Measurements from ENCODE around the gene MPHOSPH9. TPM values are rescaled to one million over a fixed set of nuclear protein-coding genes. Genes with fewer than 3 reads are reported as not detected.
A peak's percentile ranks its signal among the peaks of the same experiment; 100 is the strongest.

MPHOSPH9 gene
- total RNA-seq, 2 experiments from 2014 or later, result 134 to 162 TPM

GRCh38 chr12:123187637-123188036 lies 45.3 kb downstream of the MPHOSPH9 start:
- no peak for DNase-seq
- CTCF ChIA-PET, result interaction anchor here (0.5 to 2.1 kb wide), 2 partner anchors 27 to 704 kb away, joined by 3 to 6 read pairs; no protein-coding TSS in a partner anchor
- peaks cover 2% of the 10 kb centered on the region for H3K4me1 Mint-ChIP-seq
- no peaks in the 10 kb centered on the region for H3K27me3 Mint-ChIP-seq
- POLR2A ChIA-PET, result no interaction called here
- H3K36me3 Mint-ChIP-seq (ENCODE audit: low read depth), result peaks cover 53% of the 10 kb centered on the region
- no peak overlapping the region for H3K4me3 Mint-ChIP-seq
- H3K9me3 Mint-ChIP-seq, result no peaks in the 10 kb centered on the region
- H3K27ac Mint-ChIP-seq, result no peak overlapping the region

GRCh38 chr12:123180171-123180570 lies 52.8 kb downstream of the MPHOSPH9 start:
- POLR2A ChIA-PET, result no interaction called here
- no peak for DNase-seq
- Mint-ChIP-seq H3K27me3 (no peaks in the 10 kb centered on the region), H3K9me3 (no peaks in the 10 kb centered on the region), H3K27ac (no peak overlapping the region), H3K36me3 (ENCODE audit: low read depth) (peaks cover 38% of the 10 kb centered on the region), H3K4me1 (no peaks in the 10 kb centered on the region), H3K4me3 (no peak overlapping the region)
- CTCF ChIA-PET, result interaction anchor here (0.6 to 1.6 kb wide), 2 partner anchors 29 to 700 kb away, joined by 4 read pairs; no protein-coding TSS in a partner anchor

GRCh38 chr12:123171967-123172366 lies 61.0 kb downstream of the MPHOSPH9 start:
- Mint-ChIP-seq H3K4me3 (no peak overlapping the region), H3K27ac (no peak overlapping the region), H3K9me3 (no peaks in the 10 kb centered on the region), H3K36me3 (ENCODE audit: low read depth) (peaks cover 36% of the 10 kb centered on the region), H3K27me3 (no peaks in the 10 kb centered on the region), H3K4me1 (no peaks in the 10 kb centered on the region)
- ChIA-PET CTCF (interaction anchor here (0.6 to 1.2 kb wide), 2 partner anchors 54 to 129 kb away, joined by 3 to 4 read pairs; no protein-coding TSS in a partner anchor), POLR2A (no interaction called here)
- DNase-seq, result no peak

DNA sequence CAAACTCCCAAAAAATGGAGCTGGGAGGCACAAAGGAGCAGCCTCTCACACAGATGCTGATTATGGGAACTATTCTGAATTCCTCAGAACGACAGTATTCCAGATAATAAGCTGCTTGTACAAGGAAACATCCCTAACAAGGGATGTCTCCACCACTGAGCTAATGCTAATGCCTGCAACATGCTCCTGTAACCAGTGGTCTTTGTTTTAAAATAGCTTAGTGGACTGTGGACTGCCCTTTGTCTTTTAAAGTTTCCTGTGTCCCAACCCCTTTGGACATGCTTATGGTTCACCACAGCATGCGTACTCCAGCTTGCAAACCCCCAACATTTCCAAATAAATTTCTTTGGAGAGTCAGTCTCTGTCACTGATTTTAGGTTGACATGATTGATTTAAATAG lies 65.6 kb downstream of the MPHOSPH9 start:
- ChIA-PET CTCF (no interaction called here), POLR2A (no interaction called here)
- no peak for DNase-seq
- no peaks in the 10 kb centered on the region for H3K9me3 Mint-ChIP-seq
- H3K36me3 Mint-ChIP-seq (ENCODE audit: low read depth), result peaks cover 51% of the 10 kb centered on the region
- no peak overlapping the region for H3K4me3 Mint-ChIP-seq
- no peaks in the 10 kb centered on the region for H3K27me3 Mint-ChIP-seq
- H3K27ac Mint-ChIP-seq, result no peak overlapping the region
- H3K4me1 Mint-ChIP-seq, result no peaks in the 10 kb centered on the region

GRCh38 chr12:123165537-123165936 lies 67.4 kb downstream of the MPHOSPH9 start:
- Mint-ChIP-seq H3K27ac (no peak overlapping the region), H3K4me3 (no peak overlapping the region), H3K4me1 (no peaks in the 10 kb centered on the region), H3K36me3 (ENCODE audit: low read depth) (peaks cover 49% of the 10 kb centered on the region), H3K9me3 (no peaks in the 10 kb centered on the region), H3K27me3 (no peaks in the 10 kb centered on the region)
- no peak for DNase-seq
- CTCF ChIA-PET, result interaction anchor here (0.6 to 0.9 kb wide), 4 partner anchors 9 to 122 kb away, joined by 3 to 8 read pairs (median 3); no protein-coding TSS in a partner anchor
- POLR2A ChIA-PET, result no interaction called here

GRCh38 chr12:123164710-123165261 lies 68.2 kb downstream of the MPHOSPH9 start:
- no peak for DNase-seq
- Mint-ChIP-seq H3K4me3 (no peak overlapping the region), H3K4me1 (no peaks in the 10 kb centered on the region), H3K36me3 (ENCODE audit: low read depth) (peaks cover 50% of the 10 kb centered on the region), H3K9me3 (no peaks in the 10 kb centered on the region), H3K27me3 (no peaks in the 10 kb centered on the region), H3K27ac (no peak overlapping the region)
- CTCF ChIA-PET, result interaction anchor here (0.6 to 0.9 kb wide), 5 partner anchors 10 to 256 kb away, joined by 3 to 8 read pairs (median 3); no protein-coding TSS in a partner anchor
- POLR2A ChIA-PET, result no interaction called here

DNA sequence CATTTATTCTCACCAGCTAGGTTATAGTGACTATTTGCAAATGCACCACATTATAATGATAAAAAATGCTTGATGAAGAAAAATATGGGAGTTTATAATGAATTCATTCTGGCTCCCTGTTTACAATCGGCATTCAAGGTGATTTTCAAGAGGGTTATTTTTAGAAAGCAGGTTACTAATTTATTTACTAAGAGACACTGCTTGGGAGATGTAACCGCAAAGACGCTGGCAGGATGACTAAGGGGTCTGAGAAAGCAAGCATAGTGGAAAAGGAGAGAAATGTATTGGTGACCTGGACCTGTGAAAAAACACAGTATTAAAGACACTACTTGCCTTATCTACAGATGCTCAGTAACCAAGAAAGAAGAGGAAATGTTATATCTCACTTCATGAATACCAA lies 68.7 kb downstream of the MPHOSPH9 start:
- DNase-seq, result no peak
- Mint-ChIP-seq H3K36me3 (ENCODE audit: low read depth) (peaks cover 53% of the 10 kb centered on the region), H3K9me3 (no peaks in the 10 kb centered on the region), H3K27me3 (no peaks in the 10 kb centered on the region), H3K4me1 (no peaks in the 10 kb centered on the region), H3K4me3 (no peak overlapping the region), H3K27ac (no peak overlapping the region)
- POLR2A ChIA-PET, result no interaction called here
- CTCF ChIA-PET, result no interaction called here

- no peak for DNase-seq
- POLR2A ChIA-PET, result no interaction called here
- H3K36me3 Mint-ChIP-seq (ENCODE audit: low read depth), result peaks cover 52% of the 10 kb centered on the region
Measured at GRCh38 chr12:123163227-123163626, 69.7 kb downstream of the MPHOSPH9 start.

DNA sequence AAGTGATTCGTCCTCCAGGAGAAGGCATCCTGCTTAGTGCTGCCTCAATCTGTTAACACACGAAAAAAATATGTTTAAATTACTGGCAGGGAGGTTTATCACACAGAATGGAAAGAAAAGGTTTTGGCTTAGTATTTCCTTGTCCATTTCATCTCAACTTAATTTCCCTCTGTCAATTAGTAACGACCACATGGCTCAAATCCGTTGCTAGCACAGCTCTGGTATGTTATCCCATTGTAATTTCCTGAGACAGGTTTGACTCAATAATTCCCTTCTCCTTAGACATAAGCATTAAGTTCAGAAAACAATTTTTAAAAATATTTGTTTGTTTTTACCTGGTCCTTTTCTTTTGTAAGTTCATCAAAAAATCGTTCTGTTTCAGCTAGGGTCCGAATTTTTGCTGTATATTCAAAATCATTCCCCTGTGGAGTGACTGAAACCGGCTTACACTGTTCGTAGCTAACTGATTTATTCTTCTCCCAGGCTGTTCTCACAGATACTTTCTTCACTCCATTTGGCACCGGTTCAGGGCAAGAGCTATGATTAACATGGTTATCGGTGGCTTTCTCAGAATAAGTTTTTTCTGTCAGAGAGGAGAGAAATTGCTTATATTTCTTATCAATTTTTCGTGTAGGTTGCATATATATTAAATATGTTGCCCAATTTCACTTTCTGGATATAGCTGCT lies 72.0 kb downstream of the MPHOSPH9 start:
- CTCF ChIA-PET, result interaction anchor here (1.3 to 1.4 kb wide), 2 partner anchors 9 to 16 kb away, joined by 3 to 5 read pairs; no protein-coding TSS in a partner anchor

More at GRCh38 chr12:123163227-123163626, 69.7 kb downstream of the MPHOSPH9 start:
- Mint-ChIP-seq H3K9me3 (no peaks in the 10 kb centered on the region), H3K4me1 (no peaks in the 10 kb centered on the region), H3K27ac (no peak overlapping the region), H3K4me3 (no peak overlapping the region), H3K27me3 (no peaks in the 10 kb centered on the region)
- CTCF ChIA-PET, result no interaction called here

GRCh38 chr12:123153906-123154305 lies 79.0 kb downstream of the MPHOSPH9 start:
- H3K27ac Mint-ChIP-seq, result no peak overlapping the region
- no peak overlapping the region for H3K4me3 Mint-ChIP-seq
- H3K4me1 Mint-ChIP-seq, result peaks cover 28% of the 10 kb centered on the region
- DNase-seq, result no peak
- peaks cover 11% of the 10 kb centered on the region for H3K27me3 Mint-ChIP-seq
- no peaks in the 10 kb centered on the region for H3K9me3 Mint-ChIP-seq
- CTCF ChIA-PET, result interaction anchor here (0.5 to 1.3 kb wide), 4 partner anchors 12 to 28 kb away, joined by 3 to 6 read pairs (median 4); no protein-coding TSS in a partner anchor
- H3K36me3 Mint-ChIP-seq (ENCODE audit: low read depth), result peaks cover 38% of the 10 kb centered on the region
- POLR2A ChIA-PET, result no interaction called here

More for the DNA sequence above, 72.0 kb downstream of the MPHOSPH9 start:
- Mint-ChIP-seq H3K9me3 (no peaks in the 10 kb centered on the region), H3K27ac (no peak overlapping the region), H3K36me3 (ENCODE audit: low read depth) (peaks cover 46% of the 10 kb centered on the region), H3K4me3 (no peak overlapping the region), H3K4me1 (no peaks in the 10 kb centered on the region), H3K27me3 (no peaks in the 10 kb centered on the region)
- POLR2A ChIA-PET, result no interaction called here
- DNase-seq, result no peak

GRCh38 chr12:123152833-123153232 lies 80.1 kb downstream of the MPHOSPH9 start:
- H3K4me1 Mint-ChIP-seq, result peaks cover 38% of the 10 kb centered on the region
- peak overlapping the region; percentile 33 for H3K4me3 Mint-ChIP-seq
- H3K36me3 Mint-ChIP-seq (ENCODE audit: low read depth), result peaks cover 46% of the 10 kb centered on the region
- POLR2A ChIA-PET, result interaction anchor here (0.6 kb wide), 2 partner anchors 81 to 189 kb away, joined by 3 to 4 read pairs; no protein-coding TSS in a partner anchor
- DNase-seq, result no peak
- CTCF ChIA-PET, result interaction anchor here (1.3 to 2.4 kb wide), 5 partner anchors 8 to 109 kb away, joined by 3 to 9 read pairs (median 5); no protein-coding TSS in a partner anchor
- H3K9me3 Mint-ChIP-seq, result no peaks in the 10 kb centered on the region
- H3K27ac Mint-ChIP-seq, result no peak overlapping the region
- H3K27me3 Mint-ChIP-seq, result peaks cover 11% of the 10 kb centered on the region

GRCh38 chr12:123151457-123152454 lies 81.2 kb downstream of the MPHOSPH9 start:
- peaks cover 11% of the 10 kb centered on the region for H3K27me3 Mint-ChIP-seq
- POLR2A ChIA-PET, result interaction anchor here (0.6 kb wide), 2 partner anchors 82 to 119 kb away, joined by 3 read pairs; no protein-coding TSS in a partner anchor
- peak overlapping the region; percentile 81 for H3K27ac Mint-ChIP-seq
- peaks cover 43% of the 10 kb centered on the region for H3K36me3 Mint-ChIP-seq (ENCODE audit: low read depth)
- CTCF ChIA-PET, result interaction anchor here (0.6 to 2.4 kb wide), 12 partner anchors 9 to 557 kb away, joined by 3 to 9 read pairs (median 4); partner anchors contain the start of genes MPHOSPH9 and MTRFR
- H3K4me1 Mint-ChIP-seq, result peaks cover 40% of the 10 kb centered on the region
- peak overlapping the region; percentile 78 for H3K4me3 Mint-ChIP-seq
- H3K9me3 Mint-ChIP-seq, result no peaks in the 10 kb centered on the region
- no peak for DNase-seq
